Nephron progenitor cell (in vitro differentiated cells): ENCODE results near the gene MAB21L3.

Experiments
- DNase-seq: peaks from one replicate; pipeline ENCODE4 v3.0.0; 2021
- H3K27ac Mint-ChIP-seq: 2 replicates; pipeline ENCODE4 v1.8.0; 2021; ENCODE audit warnings: mild to moderate bottlenecking, moderate library complexity, mixed read lengths
- H3K27me3 Mint-ChIP-seq: 2 replicates; pipeline ENCODE4 v1.8.0; 2021; ENCODE audit warnings: mild to moderate bottlenecking, low read depth, mixed read lengths; ENCODE audit not compliant: poor library complexity
- H3K36me3 Mint-ChIP-seq: 2 replicates; pipeline ENCODE4 v1.8.0; 2021; ENCODE audit warnings: low read depth, mixed read lengths
- H3K4me1 Mint-ChIP-seq: 2 replicates; pipeline ENCODE4 v1.8.0; 2021; ENCODE audit warnings: mixed read lengths
- H3K4me3 Mint-ChIP-seq: 2 replicates; pipeline ENCODE4 v1.8.0; 2021; ENCODE audit warnings: mild to moderate bottlenecking, moderate library complexity, mixed read lengths
- H3K9me3 Mint-ChIP-seq: 2 replicates; pipeline ENCODE4 v1.8.0; 2021; ENCODE audit warnings: mild to moderate bottlenecking, moderate library complexity, mixed read lengths
- TF ChIP-seq, protein P1 (sequence below): fragments of 200-600 bp; sonication (generic); IDR thresholded peaks from 2 replicates; pipeline ENCODE4 v1.5.0; 2021; ENCODE audit warnings: antibody characterized with exemption

Gene MAB21L3

DNA sequence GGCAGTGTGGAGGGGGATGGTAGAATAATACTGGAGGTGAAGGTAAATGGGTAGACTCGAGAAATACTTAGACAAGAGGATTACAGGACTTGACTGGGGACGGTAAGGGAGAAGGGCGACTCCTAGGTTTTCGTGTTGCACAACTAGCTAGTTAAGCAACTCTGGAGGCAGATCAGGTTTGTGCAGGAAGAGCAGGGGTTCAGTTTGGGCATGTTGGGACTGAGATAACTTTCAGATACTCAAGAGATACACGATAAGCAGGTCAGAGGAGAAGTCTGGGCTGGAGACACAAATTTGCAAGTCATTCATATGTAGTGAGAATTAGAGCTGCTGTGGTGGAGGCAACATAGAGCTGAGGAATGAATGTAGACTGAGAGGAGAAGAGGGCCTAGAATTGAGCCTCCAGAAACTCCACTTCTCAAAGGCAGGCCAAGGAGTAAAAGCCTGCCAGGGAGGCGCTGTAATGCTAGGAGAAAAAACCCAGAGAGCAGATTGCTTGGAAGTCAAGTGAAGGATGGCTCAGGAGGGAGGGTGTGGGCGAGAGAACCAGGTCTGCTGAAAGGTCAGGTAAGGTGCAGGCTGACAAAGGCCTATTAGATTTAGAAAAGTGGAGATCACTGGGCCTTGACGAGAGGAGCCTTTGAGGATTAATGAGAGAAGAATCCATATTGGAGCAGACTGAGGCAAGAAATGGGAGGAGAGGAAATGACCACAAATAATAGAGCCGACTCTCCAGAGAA is 20.8 kb downstream of the MAB21L3 start:
- Mint-ChIP-seq H3K9me3 (no peaks in the 10 kb centered on the region), H3K4me1 (peaks cover 6% of the 10 kb centered on the region), H3K4me3 (no peak overlapping the region), H3K27ac (no peak overlapping the region), H3K36me3 (no peaks in the 10 kb centered on the region), H3K27me3 (peaks cover 15% of the 10 kb centered on the region)
- no peak for DNase-seq
- TF ChIP-seq, protein P1, sequence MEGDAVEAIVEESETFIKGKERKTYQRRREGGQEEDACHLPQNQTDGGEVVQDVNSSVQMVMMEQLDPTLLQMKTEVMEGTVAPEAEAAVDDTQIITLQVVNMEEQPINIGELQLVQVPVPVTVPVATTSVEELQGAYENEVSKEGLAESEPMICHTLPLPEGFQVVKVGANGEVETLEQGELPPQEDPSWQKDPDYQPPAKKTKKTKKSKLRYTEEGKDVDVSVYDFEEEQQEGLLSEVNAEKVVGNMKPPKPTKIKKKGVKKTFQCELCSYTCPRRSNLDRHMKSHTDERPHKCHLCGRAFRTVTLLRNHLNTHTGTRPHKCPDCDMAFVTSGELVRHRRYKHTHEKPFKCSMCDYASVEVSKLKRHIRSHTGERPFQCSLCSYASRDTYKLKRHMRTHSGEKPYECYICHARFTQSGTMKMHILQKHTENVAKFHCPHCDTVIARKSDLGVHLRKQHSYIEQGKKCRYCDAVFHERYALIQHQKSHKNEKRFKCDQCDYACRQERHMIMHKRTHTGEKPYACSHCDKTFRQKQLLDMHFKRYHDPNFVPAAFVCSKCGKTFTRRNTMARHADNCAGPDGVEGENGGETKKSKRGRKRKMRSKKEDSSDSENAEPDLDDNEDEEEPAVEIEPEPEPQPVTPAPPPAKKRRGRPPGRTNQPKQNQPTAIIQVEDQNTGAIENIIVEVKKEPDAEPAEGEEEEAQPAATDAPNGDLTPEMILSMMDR: no peak

DNA sequence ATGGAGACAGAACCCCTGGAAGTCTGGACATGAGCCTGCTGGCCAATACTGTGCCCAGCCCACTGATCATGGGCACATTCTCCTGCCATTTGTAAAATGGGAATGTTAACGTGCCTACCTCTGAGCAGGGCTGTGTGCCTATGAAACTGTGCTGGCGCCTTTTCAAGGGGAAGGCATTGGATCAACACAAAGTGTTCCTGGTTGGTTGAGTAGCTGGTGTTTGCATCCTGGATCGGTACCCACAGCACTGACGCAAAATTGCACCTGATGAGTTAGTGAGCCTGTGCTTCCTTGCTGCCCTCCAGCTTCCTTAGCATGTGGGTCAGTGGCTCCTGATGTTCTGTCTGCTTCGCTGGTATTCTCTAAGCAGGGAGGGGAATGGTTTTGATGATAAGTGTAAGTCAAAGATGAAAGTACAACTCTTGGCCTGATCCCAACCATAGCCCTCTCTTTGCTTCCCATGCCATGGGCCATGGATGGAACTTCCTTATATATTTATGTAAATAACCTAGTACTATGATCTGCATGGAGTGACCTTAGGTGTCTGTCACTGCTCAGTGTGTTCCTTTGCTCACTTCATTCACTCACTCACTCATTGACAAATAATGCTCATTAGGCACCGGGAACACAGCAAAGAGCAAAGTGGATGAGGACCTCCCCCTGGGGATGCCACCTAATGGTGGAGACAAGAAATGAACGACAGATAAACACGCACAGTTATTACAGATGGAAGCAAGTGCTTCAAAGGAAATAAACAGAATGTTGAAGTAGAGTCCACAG is 22.7 kb downstream of the MAB21L3 start:
- DNase-seq: no peak
- Mint-ChIP-seq H3K4me3 (no peak overlapping the region), H3K36me3 (no peaks in the 10 kb centered on the region), H3K4me1 (peaks cover 6% of the 10 kb centered on the region), H3K9me3 (peaks cover 2% of the 10 kb centered on the region), H3K27me3 (peaks cover 4% of the 10 kb centered on the region), H3K27ac (no peak overlapping the region)
- TF ChIP-seq, protein P1: no peak

DNA sequence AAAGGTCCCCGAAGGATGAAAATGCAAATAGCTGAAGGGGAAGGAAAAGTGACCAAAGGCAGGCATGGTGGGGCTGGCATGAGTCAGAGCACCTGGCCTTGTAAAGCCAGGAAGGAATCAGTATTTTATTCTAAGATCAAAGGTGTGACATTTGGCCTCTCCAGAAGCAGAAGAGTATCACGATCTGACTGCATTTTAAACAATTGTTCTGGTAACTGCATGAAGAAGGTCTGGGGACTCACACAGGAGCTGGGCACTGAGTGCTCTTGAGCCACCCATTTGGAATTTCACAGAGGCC is 23.2 kb downstream of the MAB21L3 start:
- H3K4me3 Mint-ChIP-seq: no peak overlapping the region

DNA sequence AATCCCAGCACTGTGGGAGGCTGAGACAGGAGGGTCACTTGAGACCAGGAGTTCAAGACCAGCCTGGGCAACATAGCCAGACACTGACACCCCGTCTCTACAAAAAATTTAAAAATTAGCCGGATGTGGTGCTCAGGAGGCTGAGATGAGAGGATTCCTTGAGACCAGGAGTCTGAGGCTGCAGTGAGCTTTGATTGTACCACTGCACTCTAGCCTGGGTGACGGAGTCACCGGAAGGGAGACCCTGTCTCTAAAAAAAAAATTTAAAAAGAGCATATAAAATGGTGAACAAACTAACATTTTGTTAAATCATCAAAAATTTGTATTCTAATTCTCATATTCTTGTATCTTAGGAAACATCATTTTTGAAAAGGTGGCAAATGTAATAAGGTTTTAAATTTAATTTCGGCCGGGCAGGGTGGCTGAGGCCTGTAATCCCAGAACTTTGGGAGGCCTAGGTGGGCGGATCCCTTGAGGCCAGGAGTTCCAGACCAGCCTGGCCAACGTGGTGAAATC is 27.1 kb downstream of the MAB21L3 start:
- TF ChIP-seq, protein P1: no peak
- H3K9me3 Mint-ChIP-seq: peaks cover 13% of the 10 kb centered on the region
- DNase-seq: no peak
- H3K4me3 Mint-ChIP-seq: no peak overlapping the region
- no peak overlapping the region for H3K27ac Mint-ChIP-seq
- H3K4me1 Mint-ChIP-seq: peaks cover 6% of the 10 kb centered on the region
- H3K27me3 Mint-ChIP-seq: peaks cover 11% of the 10 kb centered on the region
- peaks cover under 1% of the 10 kb centered on the region for H3K36me3 Mint-ChIP-seq

More for the DNA sequence above, 23.2 kb downstream of the MAB21L3 start:
- TF ChIP-seq, protein P1: no peak
- peaks cover 6% of the 10 kb centered on the region for H3K4me1 Mint-ChIP-seq
- H3K36me3 Mint-ChIP-seq: no peaks in the 10 kb centered on the region
- H3K9me3 Mint-ChIP-seq: peaks cover 3% of the 10 kb centered on the region
- peaks cover 4% of the 10 kb centered on the region for H3K27me3 Mint-ChIP-seq
- no peak for DNase-seq
- no peak overlapping the region for H3K27ac Mint-ChIP-seq

DNA sequence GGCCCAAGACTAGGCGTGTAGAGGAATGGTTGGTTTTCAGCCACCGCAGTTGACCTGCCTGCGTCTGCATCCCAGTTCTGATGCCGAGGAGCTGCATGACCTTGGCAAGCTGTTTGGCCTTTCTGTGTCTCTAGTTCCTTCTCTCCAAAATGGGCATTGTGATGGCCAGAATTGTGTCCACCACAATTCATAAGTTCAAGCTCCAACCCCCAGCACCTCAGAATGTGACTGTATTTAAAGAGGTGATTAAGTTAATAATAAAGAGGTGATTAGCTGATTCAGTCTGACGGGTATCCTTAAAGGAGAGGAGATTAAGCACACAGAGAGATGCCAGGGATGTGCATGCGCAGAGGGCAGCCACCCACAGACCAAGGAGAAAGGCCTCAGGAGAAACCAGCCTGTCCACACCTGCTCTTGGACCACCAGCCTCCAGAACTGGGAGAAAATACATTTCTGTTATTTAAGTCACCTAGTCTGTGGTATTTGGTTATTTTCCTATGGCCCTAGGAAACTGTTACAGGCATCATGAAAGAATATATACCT is 28.5 kb downstream of the MAB21L3 start:
- no peak for DNase-seq
- H3K27me3 Mint-ChIP-seq: peaks cover 7% of the 10 kb centered on the region
- peaks cover 11% of the 10 kb centered on the region for H3K36me3 Mint-ChIP-seq
- H3K27ac Mint-ChIP-seq: no peak overlapping the region
- no peaks in the 10 kb centered on the region for H3K4me1 Mint-ChIP-seq
- H3K9me3 Mint-ChIP-seq: peaks cover 26% of the 10 kb centered on the region
- TF ChIP-seq, protein P1: no peak
- no peak overlapping the region for H3K4me3 Mint-ChIP-seq
